Measurements from ENCODE around the gene COPZ2. TPM values are rescaled to one million over a fixed set of nuclear protein-coding genes. Genes with fewer than 3 reads are reported as not detected.

The COPZ2 gene
- total RNA-seq, 1 experiment from 2014 or later, result not detected

GRCh38 chr17:48004983-48005382 is 32.6 kb downstream of the COPZ2 start:
- Histone ChIP-seq H3K4me1 (ENCODE audit: control insufficient read depth in 1 of 2, insufficient read depth in 2 of 2, low read length in 2 of 2) (peaks cover 16 to 35% of the 10 kb centered on the region in 2 experiments), H3K4me2 (ENCODE audit: low read length) (no peak overlapping the region), H3K79me2 (ENCODE audit: insufficient read depth, low read length) (no peaks in the 10 kb centered on the region), H3K27ac (ENCODE audit: low read depth, low read length) (no peak overlapping the region), H3K9ac (ENCODE audit: low read length) (no peak overlapping the region), H2AFZ (ENCODE audit: low read depth, low read length, poor library complexity, severe bottlenecking) (peak overlapping the region; percentile 36), H3K27me3 (ENCODE audit: insufficient read depth, low read length) (no peaks in the 10 kb centered on the region), H3K9me2 (ENCODE audit: insufficient read depth) (no peaks in the 10 kb centered on the region), H4K20me1 (ENCODE audit: insufficient read depth) (no peaks in the 10 kb centered on the region), H3K36me3 (ENCODE audit: control insufficient read depth in 1 of 2, insufficient read depth in 2 of 2, low read length in 2 of 2) (no peaks in the 10 kb centered on the region), H3K9me3 (ENCODE audit: control insufficient read depth in 1 of 2, insufficient read depth in 1 of 2, low read depth in 1 of 2, low read length in 2 of 2) (no peaks in the 10 kb centered on the region), H3K4me3 (replicated peaks in 1 of 2; ENCODE audit: low read depth in 1 of 2, low read length in 2 of 2) (no peak overlapping the region)
- ChIA-PET CTCF (interaction anchor here (1.3 kb wide), 1 partner anchor 34 kb away, joined by 5 read pairs; the partner anchor contains the start of gene CDK5RAP3), POLR2A (interaction anchor here (0.7 kb wide), 1 partner anchor 219 kb away, joined by 3 read pairs; no protein-coding TSS in a partner anchor), RAD21 (ENCODE audit: low non-redundant PET in 1 of 2, low total read pairs in 2 of 2, uncharacterized antibody in 2 of 2, unreplicated experiment in 2 of 2) (no interaction called here)
- TF ChIP-seq POLR2A (IDR thresholded peaks at IDR 0.05; ENCODE audit: borderline replicate concordance, extremely low read depth, insufficient read depth, insufficient read length), result no peak
- no peak for TF ChIP-seq SRF (IDR thresholded peaks at IDR 0.05; ENCODE audit: low read depth)
- TF ChIP-seq REST (IDR thresholded peaks at IDR 0.05; ENCODE audit: low read depth), result no peak
- no peak for TF ChIP-seq CBX3 (IDR thresholded peaks at IDR 0.05; ENCODE audit: low read depth)
- no peak for TF ChIP-seq TCF7L2 (IDR thresholded peaks at IDR 0.05; ENCODE audit: borderline replicate concordance, extremely low read depth, insufficient read depth, insufficient read length)
- no peak for TF ChIP-seq JUND (IDR thresholded peaks at IDR 0.05)
- no peak for TF ChIP-seq MAX (IDR thresholded peaks at IDR 0.05)
- TF ChIP-seq ATF3 (IDR thresholded peaks at IDR 0.05), result no peak
- TF ChIP-seq ELF1 (IDR thresholded peaks at IDR 0.05; ENCODE audit: borderline replicate concordance, low read depth), result no peak
- TF ChIP-seq ZNF274 (IDR thresholded peaks at IDR 0.05; ENCODE audit: low read depth, low read length), result no peak
- intact Hi-C loops (cut with micrococcal nuclease), result no loop called here
- BruUV-seq (replicated peaks), result no TSS peak
- no peak for DNase-seq (ENCODE audit: low read depth, low spot score)
- ATAC-seq, result no peak

Measured in HCT116 (cell line).